ENCODE data around the gene TMEM9. TPM values are rescaled to one million over a fixed set of nuclear protein-coding genes. Genes with fewer than 3 reads are reported as not detected.

The TMEM9 gene
- total and polyA plus RNA-seq, 2 of the 8 experiments (the other 6 are each of a cell fraction or from before 2014, with no cell fraction given): 79.9 to 181 TPM

DNA sequence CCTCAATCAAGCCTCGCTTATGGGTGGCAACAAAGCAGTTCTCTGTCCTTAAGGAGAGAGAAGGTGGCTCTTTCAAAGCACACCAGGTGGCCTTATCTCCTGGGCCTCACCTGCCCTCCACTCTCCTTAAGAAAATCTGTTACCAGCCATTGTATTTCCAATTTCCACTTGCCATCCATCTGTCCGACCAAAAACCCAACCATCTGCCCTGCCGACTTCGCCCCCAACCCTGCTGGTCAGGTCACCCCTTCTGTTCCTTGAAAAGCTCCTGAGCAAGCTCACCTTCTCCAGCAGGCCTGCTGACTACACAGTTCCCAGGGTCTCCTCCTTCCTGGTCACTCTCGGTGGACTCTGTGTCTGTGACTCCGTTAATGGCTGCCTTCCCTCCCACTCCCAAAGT lies 35.7 kb upstream of the TMEM9 start:
- no peak overlapping the region for H3K18ac ChIP-seq (ENCODE audit: extremely low read depth, low read length)
- no peaks in the 10 kb centered on the region for H3K79me2 ChIP-seq (ENCODE audit: control insufficient read depth in 1 of 2, insufficient read depth in 2 of 2, low read length in 2 of 2)
- no peak overlapping the region for H4K8ac ChIP-seq (ENCODE audit: extremely low read depth, insufficient read depth, low read length)
- H4K20me1 ChIP-seq (replicated peaks in 1 of 2; ENCODE audit: control insufficient read depth in 1 of 2, insufficient read depth in 2 of 2, low read length in 2 of 2): no peaks in the 10 kb centered on the region
- no peaks in the 10 kb centered on the region for H3K9me3 ChIP-seq (ENCODE audit: insufficient read depth in 2 of 2, low read depth in 1 of 2, low read length in 1 of 2)
- H3K27ac ChIP-seq (ENCODE audit: low read depth, low read length): no peak overlapping the region
- no peak overlapping the region for H3K4me3 ChIP-seq (ENCODE audit: extremely low read depth in 1 of 4, insufficient read depth in 2 of 4, low read depth in 3 of 4, low read length in 4 of 4)
- no peak overlapping the region for H2BK15ac ChIP-seq (ENCODE audit: low read length)
- no peaks in the 10 kb centered on the region for H3K23me2 ChIP-seq (ENCODE audit: low read depth, low read length)
- H3K27me3 ChIP-seq (replicated peaks in 1 of 4; ENCODE audit: control insufficient read depth in 3 of 4, extremely low read depth in 1 of 4, insufficient read depth in 3 of 4, low read length in 3 of 4): no peaks in the 10 kb centered on the region
- ChIA-PET CTCF (ENCODE audit: partially characterized antibody) (interaction anchor here (1.1 to 2.2 kb wide), 6 partner anchors 25 to 171 kb away, joined by 3 to 7 read pairs (median 5); no protein-coding TSS in a partner anchor), POLR2A (ENCODE audit: partially characterized antibody) (interaction anchor here (1.6 kb wide), 1 partner anchor 20 kb away, joined by 6 read pairs; no protein-coding TSS in a partner anchor)
- no peak overlapping the region for H2BK20ac ChIP-seq (ENCODE audit: low read length)
- 88% methylated on average over 6 of the region's 6 CpGs; no CpG with 5 or more reads in 1 of the 2 experiments for WGBS, 2 experiments (ENCODE audit: extremely low coverage in 1 of 2, insufficient coverage in 1 of 2, insufficient read length in 1 of 2, insufficient replicate concordance in 2 of 2, low coverage in 1 of 2, low lambda C conversion rate in 2 of 2, missing lambda C conversion rate in 1 of 2)
- H3K23ac ChIP-seq (ENCODE audit: insufficient read length): no peak overlapping the region
- no peak overlapping the region for H2BK5ac ChIP-seq (ENCODE audit: low read depth, low read length)
- no peak overlapping the region for H3K9ac ChIP-seq (replicated peaks in 1 of 4; ENCODE audit: extremely low read depth in 1 of 4, low read depth in 3 of 4, low read length in 3 of 4)
- no peak overlapping the region for H2AFZ ChIP-seq (ENCODE audit: low read length)
- H3K4ac ChIP-seq (replicated peaks; ENCODE audit: insufficient read length, low read depth, low read length): no peak overlapping the region
- H2AK5ac ChIP-seq (ENCODE audit: low read depth, low read length): no peak overlapping the region
- H3K56ac ChIP-seq (replicated peaks; ENCODE audit: insufficient read length, low read depth, low read length): no peak overlapping the region
- no peak overlapping the region for H4K5ac ChIP-seq (ENCODE audit: insufficient read length, low read depth, low read length)
- no peak overlapping the region for H3K14ac ChIP-seq (ENCODE audit: insufficient read length)
- H2BK120ac ChIP-seq (replicated peaks; ENCODE audit: low read depth, low read length): no peak overlapping the region
- DNase-seq (ENCODE audit: low read depth in 1 of 2, low spot score in 2 of 2): no peak
- no peak overlapping the region for H2BK12ac ChIP-seq (ENCODE audit: low read depth, low read length)
- H4K91ac ChIP-seq (replicated peaks; ENCODE audit: insufficient read length, low read length): no peak overlapping the region
- no peaks in the 10 kb centered on the region for H3K79me1 ChIP-seq (ENCODE audit: low read depth, low read length)
- H3K4me2 ChIP-seq (ENCODE audit: insufficient read depth in 1 of 2, low read depth in 2 of 2, low read length in 2 of 2): no peak overlapping the region
- no peaks in the 10 kb centered on the region for H3K36me3 ChIP-seq (ENCODE audit: control insufficient read depth in 2 of 4, insufficient read depth in 4 of 4, low read length in 3 of 4)
- FAIRE-seq: no peak
- H3K4me1 ChIP-seq (replicated peaks in 1 of 4; ENCODE audit: control insufficient read depth in 3 of 4, insufficient read depth in 4 of 4, low read length in 3 of 4): no peaks in the 10 kb centered on the region
- TF ChIP-seq POU5F1 (IDR thresholded peaks at IDR 0.05; ENCODE audit: low read depth, low read length): no peak
- no peak for TF ChIP-seq HDAC2 (IDR thresholded peaks at IDR 0.05; ENCODE audit: borderline replicate concordance in 1 of 2, low read depth in 2 of 2, low read length in 2 of 2)
- TF ChIP-seq, protein P1, sequence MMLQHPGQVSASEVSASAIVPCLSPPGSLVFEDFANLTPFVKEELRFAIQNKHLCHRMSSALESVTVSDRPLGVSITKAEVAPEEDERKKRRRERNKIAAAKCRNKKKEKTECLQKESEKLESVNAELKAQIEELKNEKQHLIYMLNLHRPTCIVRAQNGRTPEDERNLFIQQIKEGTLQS (IDR thresholded peaks at IDR 0.05; ENCODE audit: insufficient read depth, low read depth, low read length): no peak
- TF ChIP-seq, protein P2, sequence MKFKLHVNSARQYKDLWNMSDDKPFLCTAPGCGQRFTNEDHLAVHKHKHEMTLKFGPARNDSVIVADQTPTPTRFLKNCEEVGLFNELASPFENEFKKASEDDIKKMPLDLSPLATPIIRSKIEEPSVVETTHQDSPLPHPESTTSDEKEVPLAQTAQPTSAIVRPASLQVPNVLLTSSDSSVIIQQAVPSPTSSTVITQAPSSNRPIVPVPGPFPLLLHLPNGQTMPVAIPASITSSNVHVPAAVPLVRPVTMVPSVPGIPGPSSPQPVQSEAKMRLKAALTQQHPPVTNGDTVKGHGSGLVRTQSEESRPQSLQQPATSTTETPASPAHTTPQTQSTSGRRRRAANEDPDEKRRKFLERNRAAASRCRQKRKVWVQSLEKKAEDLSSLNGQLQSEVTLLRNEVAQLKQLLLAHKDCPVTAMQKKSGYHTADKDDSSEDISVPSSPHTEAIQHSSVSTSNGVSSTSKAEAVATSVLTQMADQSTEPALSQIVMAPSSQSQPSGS (IDR thresholded peaks at IDR 0.05; ENCODE audit: low read length): no peak
- no peak for TF ChIP-seq EZH2 (IDR thresholded peaks at IDR 0.05; ENCODE audit: low read depth, low read length, severe bottlenecking)
- no peak for TF ChIP-seq TEAD4 (IDR thresholded peaks at IDR 0.05; ENCODE audit: low read depth, low read length)
- no peak for TF ChIP-seq POLR2AphosphoS5 (IDR thresholded peaks at IDR 0.05; ENCODE audit: low read depth, low read length)
- TF ChIP-seq HDAC6 (IDR thresholded peaks at IDR 0.05; ENCODE audit: low read depth, low read length): no peak
- no peak for TF ChIP-seq KDM4A (IDR thresholded peaks at IDR 0.05; ENCODE audit: low read depth, low read length, severe bottlenecking)
- no peak for TF ChIP-seq RBBP5 (IDR thresholded peaks at IDR 0.05; ENCODE audit: borderline replicate concordance, low read depth, low read length)
- TF ChIP-seq SP4 (IDR thresholded peaks at IDR 0.05; ENCODE audit: low read length): no peak
- no peak for TF ChIP-seq SP2 (IDR thresholded peaks at IDR 0.05; ENCODE audit: low read length)
